ENCODE data around the gene ALPL. TPM values are rescaled to one million over a fixed set of nuclear protein-coding genes. Genes with fewer than 3 reads are reported as not detected.

ALPL gene
- polyA plus RNA-seq, 1 donor from 2014 or later: 0.42 TPM

- H3K27ac ChIP-seq (ENCODE audit: low read length): no peak overlapping the region
- TF ChIP-seq POLR2AphosphoS5 (IDR thresholded peaks at IDR 0.05): no peak
- TF ChIP-seq CTCF (IDR thresholded peaks at IDR 0.05; ENCODE audit: poor library complexity, severe bottlenecking): no peak
- TF ChIP-seq, protein P1, sequence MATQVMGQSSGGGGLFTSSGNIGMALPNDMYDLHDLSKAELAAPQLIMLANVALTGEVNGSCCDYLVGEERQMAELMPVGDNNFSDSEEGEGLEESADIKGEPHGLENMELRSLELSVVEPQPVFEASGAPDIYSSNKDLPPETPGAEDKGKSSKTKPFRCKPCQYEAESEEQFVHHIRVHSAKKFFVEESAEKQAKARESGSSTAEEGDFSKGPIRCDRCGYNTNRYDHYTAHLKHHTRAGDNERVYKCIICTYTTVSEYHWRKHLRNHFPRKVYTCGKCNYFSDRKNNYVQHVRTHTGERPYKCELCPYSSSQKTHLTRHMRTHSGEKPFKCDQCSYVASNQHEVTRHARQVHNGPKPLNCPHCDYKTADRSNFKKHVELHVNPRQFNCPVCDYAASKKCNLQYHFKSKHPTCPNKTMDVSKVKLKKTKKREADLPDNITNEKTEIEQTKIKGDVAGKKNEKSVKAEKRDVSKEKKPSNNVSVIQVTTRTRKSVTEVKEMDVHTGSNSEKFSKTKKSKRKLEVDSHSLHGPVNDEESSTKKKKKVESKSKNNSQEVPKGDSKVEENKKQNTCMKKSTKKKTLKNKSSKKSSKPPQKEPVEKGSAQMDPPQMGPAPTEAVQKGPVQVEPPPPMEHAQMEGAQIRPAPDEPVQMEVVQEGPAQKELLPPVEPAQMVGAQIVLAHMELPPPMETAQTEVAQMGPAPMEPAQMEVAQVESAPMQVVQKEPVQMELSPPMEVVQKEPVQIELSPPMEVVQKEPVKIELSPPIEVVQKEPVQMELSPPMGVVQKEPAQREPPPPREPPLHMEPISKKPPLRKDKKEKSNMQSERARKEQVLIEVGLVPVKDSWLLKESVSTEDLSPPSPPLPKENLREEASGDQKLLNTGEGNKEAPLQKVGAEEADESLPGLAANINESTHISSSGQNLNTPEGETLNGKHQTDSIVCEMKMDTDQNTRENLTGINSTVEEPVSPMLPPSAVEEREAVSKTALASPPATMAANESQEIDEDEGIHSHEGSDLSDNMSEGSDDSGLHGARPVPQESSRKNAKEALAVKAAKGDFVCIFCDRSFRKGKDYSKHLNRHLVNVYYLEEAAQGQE (IDR thresholded peaks at IDR 0.05; ENCODE audit: borderline replicate concordance): no peak
- no peak for TF ChIP-seq SMC3 (conservative IDR thresholded peaks at IDR 0.05; ENCODE audit: poor library complexity)
- no peak for TF ChIP-seq RAD21 (conservative IDR thresholded peaks at IDR 0.05)
- no peak for TF ChIP-seq TAF1 (IDR thresholded peaks at IDR 0.05; ENCODE audit: low read depth)
- no peak for TF ChIP-seq EP300 (conservative IDR thresholded peaks at IDR 0.05; ENCODE audit: poor library complexity, severe bottlenecking)
- TF ChIP-seq EZH2 (IDR thresholded peaks at IDR 0.05; ENCODE audit: borderline replicate concordance, insufficient read depth, low read length, poor library complexity, severe bottlenecking): no peak
- TF ChIP-seq MXI1 (conservative IDR thresholded peaks at IDR 0.05; ENCODE audit: poor library complexity, severe bottlenecking): no peak
- no peaks in the 10 kb centered on the region for H3K36me3 ChIP-seq (ENCODE audit: insufficient read depth, low read length)
- no peaks in the 10 kb centered on the region for H3K9me3 ChIP-seq (ENCODE audit: low read length)
- H3K4me3 ChIP-seq (ENCODE audit: low read length): no peak overlapping the region
- H4K20me1 ChIP-seq (ENCODE audit: insufficient read depth): no peaks in the 10 kb centered on the region
- no peak overlapping the region for H3K4me2 ChIP-seq (ENCODE audit: low read length)
- no peaks in the 10 kb centered on the region for H3K27me3 ChIP-seq (ENCODE audit: insufficient read depth, low read depth, low read length)
- H3K9me2 ChIP-seq (ENCODE audit: insufficient read depth, low read length): no peaks in the 10 kb centered on the region
- H3F3A ChIP-seq (ENCODE audit: insufficient read depth, low read length, poor library complexity, severe bottlenecking): no peaks in the 10 kb centered on the region
- H2AFZ ChIP-seq (ENCODE audit: low read depth, low read length): no peak overlapping the region
- H3K9ac ChIP-seq (ENCODE audit: low read length): no peak overlapping the region
- H3K79me2 ChIP-seq (replicated peaks; ENCODE audit: insufficient read depth, low read length): no peaks in the 10 kb centered on the region
Measured at GRCh38 chr1:21534146-21534545, 24.9 kb downstream of the ALPL start.

DNA sequence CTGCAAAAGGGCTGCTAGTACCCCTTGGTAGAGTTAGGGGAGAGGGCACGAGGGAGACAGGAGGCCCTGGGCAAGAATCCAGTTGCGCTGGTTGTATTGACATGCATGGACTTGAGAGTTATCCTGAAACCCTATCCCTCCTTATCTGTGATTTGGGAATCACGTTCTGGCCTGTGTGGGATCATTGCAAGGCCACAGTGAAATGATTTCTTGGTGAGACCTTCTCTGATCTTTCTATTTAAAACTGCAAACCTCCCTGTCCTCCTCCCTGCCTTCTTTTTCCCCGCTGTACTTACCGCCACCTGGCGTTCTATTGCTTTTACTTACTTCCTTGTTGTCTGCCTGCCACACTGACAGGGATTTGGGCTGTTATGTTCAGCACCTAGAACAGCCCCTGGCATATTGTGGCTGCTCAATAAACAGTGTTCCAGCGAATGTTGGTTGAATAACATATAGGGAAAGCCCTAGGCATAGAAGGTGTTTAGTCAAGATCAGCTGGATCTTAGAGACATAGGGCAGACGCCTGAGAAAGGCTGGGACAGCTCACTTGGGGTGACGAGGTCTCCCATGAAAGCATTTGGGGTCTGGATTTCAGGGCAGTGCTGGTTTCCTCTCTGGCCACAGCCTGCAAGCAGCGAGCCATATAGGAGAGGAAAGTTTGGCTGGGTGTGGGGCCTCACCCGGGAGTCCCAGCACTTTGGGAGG is 25.6 kb downstream of the ALPL start:
- Histone ChIP-seq H3K4me3 (ENCODE audit: low read length) (no peak overlapping the region), H3K79me2 (replicated peaks; ENCODE audit: insufficient read depth, low read length) (no peaks in the 10 kb centered on the region), H2AFZ (ENCODE audit: low read depth, low read length) (no peak overlapping the region), H3K9me2 (ENCODE audit: insufficient read depth, low read length) (no peaks in the 10 kb centered on the region), H4K20me1 (ENCODE audit: insufficient read depth) (no peaks in the 10 kb centered on the region), H3K9me3 (ENCODE audit: low read length) (no peaks in the 10 kb centered on the region), H3K4me2 (ENCODE audit: low read length) (no peak overlapping the region), H3K27me3 (ENCODE audit: insufficient read depth, low read depth, low read length) (no peaks in the 10 kb centered on the region), H3K36me3 (ENCODE audit: insufficient read depth, low read length) (no peaks in the 10 kb centered on the region), H3K27ac (ENCODE audit: low read length) (no peak overlapping the region), H3K9ac (ENCODE audit: low read length) (no peak overlapping the region), H3F3A (ENCODE audit: insufficient read depth, low read length, poor library complexity, severe bottlenecking) (no peaks in the 10 kb centered on the region)
- peak; percentile 63 for TF ChIP-seq CTCF (IDR thresholded peaks at IDR 0.05; ENCODE audit: poor library complexity, severe bottlenecking)
- TF ChIP-seq, protein P1 (IDR thresholded peaks at IDR 0.05; ENCODE audit: borderline replicate concordance): no peak
- no peak for TF ChIP-seq MXI1 (conservative IDR thresholded peaks at IDR 0.05; ENCODE audit: poor library complexity, severe bottlenecking)
- TF ChIP-seq TAF1 (IDR thresholded peaks at IDR 0.05; ENCODE audit: low read depth): no peak
- TF ChIP-seq SMC3 (conservative IDR thresholded peaks at IDR 0.05; ENCODE audit: poor library complexity): peak; percentile 67
- peak; percentile 55 for TF ChIP-seq RAD21 (conservative IDR thresholded peaks at IDR 0.05)
- no peak for TF ChIP-seq EZH2 (IDR thresholded peaks at IDR 0.05; ENCODE audit: borderline replicate concordance, insufficient read depth, low read length, poor library complexity, severe bottlenecking)
- no peak for TF ChIP-seq EP300 (conservative IDR thresholded peaks at IDR 0.05; ENCODE audit: poor library complexity, severe bottlenecking)

Data from neural cell (in vitro differentiated cells).